ENCODE results near the gene EXOC4. TPM values are rescaled to one million over a fixed set of nuclear protein-coding genes. Genes with fewer than 3 reads are reported as not detected.

The EXOC4 gene
- total RNA-seq, 1 donor from 2014 or later: 41.3 TPM

GRCh38 chr7:133360201-133360600 is 107.3 kb downstream of the EXOC4 start:
- no peak for DNase-seq (ENCODE audit: low read depth)
- TF ChIP-seq, protein P1, sequence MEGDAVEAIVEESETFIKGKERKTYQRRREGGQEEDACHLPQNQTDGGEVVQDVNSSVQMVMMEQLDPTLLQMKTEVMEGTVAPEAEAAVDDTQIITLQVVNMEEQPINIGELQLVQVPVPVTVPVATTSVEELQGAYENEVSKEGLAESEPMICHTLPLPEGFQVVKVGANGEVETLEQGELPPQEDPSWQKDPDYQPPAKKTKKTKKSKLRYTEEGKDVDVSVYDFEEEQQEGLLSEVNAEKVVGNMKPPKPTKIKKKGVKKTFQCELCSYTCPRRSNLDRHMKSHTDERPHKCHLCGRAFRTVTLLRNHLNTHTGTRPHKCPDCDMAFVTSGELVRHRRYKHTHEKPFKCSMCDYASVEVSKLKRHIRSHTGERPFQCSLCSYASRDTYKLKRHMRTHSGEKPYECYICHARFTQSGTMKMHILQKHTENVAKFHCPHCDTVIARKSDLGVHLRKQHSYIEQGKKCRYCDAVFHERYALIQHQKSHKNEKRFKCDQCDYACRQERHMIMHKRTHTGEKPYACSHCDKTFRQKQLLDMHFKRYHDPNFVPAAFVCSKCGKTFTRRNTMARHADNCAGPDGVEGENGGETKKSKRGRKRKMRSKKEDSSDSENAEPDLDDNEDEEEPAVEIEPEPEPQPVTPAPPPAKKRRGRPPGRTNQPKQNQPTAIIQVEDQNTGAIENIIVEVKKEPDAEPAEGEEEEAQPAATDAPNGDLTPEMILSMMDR (conservative IDR thresholded peaks at IDR 0.05; ENCODE audit: low read depth, low read length): no peak

GRCh38 chr7:133361806-133362205 is 108.9 kb downstream of the EXOC4 start:
- no peak overlapping the region for H3K4me3 ChIP-seq (ENCODE audit: low read depth, low read length)
- no peak for DNase-seq (ENCODE audit: low read depth)
- TF ChIP-seq, protein P1 (conservative IDR thresholded peaks at IDR 0.05; ENCODE audit: low read depth, low read length): no peak

More at GRCh38 chr7:133360201-133360600, 107.3 kb downstream of the EXOC4 start:
- no peak overlapping the region for H3K4me3 ChIP-seq (ENCODE audit: low read depth, low read length)

- no peak for DNase-seq (ENCODE audit: low read depth)
- no peak overlapping the region for H3K4me3 ChIP-seq (ENCODE audit: low read depth, low read length)
- TF ChIP-seq, protein P1 (conservative IDR thresholded peaks at IDR 0.05; ENCODE audit: low read depth, low read length): no peak
These were observed 112.2 kb downstream of the EXOC4 start for GRCh38 chr7:133364959-133365690.

GRCh38 chr7:133365917-133366316 is 113.0 kb downstream of the EXOC4 start:
- no peak overlapping the region for H3K4me3 ChIP-seq (ENCODE audit: low read depth, low read length)
- TF ChIP-seq, protein P1 (conservative IDR thresholded peaks at IDR 0.05; ENCODE audit: low read depth, low read length): no peak
- peak; percentile 31 for DNase-seq (ENCODE audit: low read depth)

- DNase-seq (ENCODE audit: low read depth): no peak
- no peak overlapping the region for H3K4me3 ChIP-seq (ENCODE audit: low read depth, low read length)
- TF ChIP-seq, protein P1 (conservative IDR thresholded peaks at IDR 0.05; ENCODE audit: low read depth, low read length): no peak
These were observed 114.7 kb downstream of the EXOC4 start for GRCh38 chr7:133367561-133367960.

GRCh38 chr7:133369130-133369529 is 116.3 kb downstream of the EXOC4 start:
- no peak overlapping the region for H3K4me3 ChIP-seq (ENCODE audit: low read depth, low read length)
- no peak for DNase-seq (ENCODE audit: low read depth)
- TF ChIP-seq, protein P1 (conservative IDR thresholded peaks at IDR 0.05; ENCODE audit: low read depth, low read length): no peak

- no peak overlapping the region for H3K4me3 ChIP-seq (ENCODE audit: low read depth, low read length)
- DNase-seq (ENCODE audit: low read depth): no peak
- TF ChIP-seq, protein P1 (conservative IDR thresholded peaks at IDR 0.05; ENCODE audit: low read depth, low read length): no peak
These were observed 118.7 kb downstream of the EXOC4 start for GRCh38 chr7:133371616-133372015.
